Measurements from ENCODE around the gene OLFML2B.
A peak's percentile ranks its signal among the peaks of the same experiment; 100 is the strongest.

The OLFML2B gene

GRCh38 chr1:162023547-162024501 lies at the start of gene OLFML2B:
Gene OLFML2B (minus strand): TSS chr1:162023869. CDS start chr1:162023430, 439 bp downstream.
- TF ChIP-seq CTCF (IDR thresholded peaks at IDR 0.05; ENCODE audit: low read depth, low read length, missing control alignments): peak; percentile 58
- DNase-seq (ENCODE audit: low read depth): peak; percentile 73
- H3K4me3 ChIP-seq (ENCODE audit: low read depth, low read length): peak within 1 kb of the TSS; percentile 66
- in situ Hi-C loops (cut with HindIII; ENCODE audit: low sequenced_read_pairs): no loop called here

GRCh38 chr1:162072740-162073139 lies 49.1 kb upstream of the OLFML2B start:
- in situ Hi-C loops (cut with HindIII; ENCODE audit: low sequenced_read_pairs): no loop called here
- TF ChIP-seq CTCF (IDR thresholded peaks at IDR 0.05; ENCODE audit: low read depth, low read length, missing control alignments): no peak
- H3K4me3 ChIP-seq (ENCODE audit: low read depth, low read length): peak overlapping the region; percentile 77
- DNase-seq (ENCODE audit: low read depth): no peak

- no peak for DNase-seq (ENCODE audit: low read depth)
- peak overlapping the region; percentile 77 for H3K4me3 ChIP-seq (ENCODE audit: low read depth, low read length)
- no peak for TF ChIP-seq CTCF (IDR thresholded peaks at IDR 0.05; ENCODE audit: low read depth, low read length, missing control alignments)
- in situ Hi-C loops (cut with HindIII; ENCODE audit: low sequenced_read_pairs): no loop called here
Measured at GRCh38 chr1:162070825-162071224, 47.2 kb upstream of the OLFML2B start.

GRCh38 chr1:162070094-162070748 lies 46.6 kb upstream of the OLFML2B start:
- DNase-seq (ENCODE audit: low read depth): no peak

GRCh38 chr1:162069334-162070093 lies 45.8 kb upstream of the OLFML2B start, which contains the start of gene NOS1AP:
Gene NOS1AP (plus strand): TSS chr1:162069691. CDS start chr1:162070178, 487 bp downstream.
- TF ChIP-seq CTCF (IDR thresholded peaks at IDR 0.05; ENCODE audit: low read depth, low read length, missing control alignments): no peak
- peak within 1 kb of the TSS; percentile 77 for H3K4me3 ChIP-seq (ENCODE audit: low read depth, low read length)
- no peak for DNase-seq (ENCODE audit: low read depth)
- in situ Hi-C loops (cut with HindIII; ENCODE audit: low sequenced_read_pairs): no loop called here

More at GRCh38 chr1:162070094-162070748, 46.6 kb upstream of the OLFML2B start:
- in situ Hi-C loops (cut with HindIII; ENCODE audit: low sequenced_read_pairs): no loop called here
- TF ChIP-seq CTCF (IDR thresholded peaks at IDR 0.05; ENCODE audit: low read depth, low read length, missing control alignments): no peak
- peak overlapping the region; percentile 77 for H3K4me3 ChIP-seq (ENCODE audit: low read depth, low read length)

GRCh38 chr1:162068301-162068700 lies 44.6 kb upstream of the OLFML2B start:
- no peak for TF ChIP-seq CTCF (IDR thresholded peaks at IDR 0.05; ENCODE audit: low read depth, low read length, missing control alignments)
- no peak overlapping the region for H3K4me3 ChIP-seq (ENCODE audit: low read depth, low read length)
- no peak for DNase-seq (ENCODE audit: low read depth)
- in situ Hi-C loops (cut with HindIII; ENCODE audit: low sequenced_read_pairs): no loop called here

All from astrocyte of the cerebellum (primary cell).